T-helper 2 cell treated with Interferon-gamma antibody and Interleukin-4, amounts not matched to agents 5 μg/mL and 100 μg/mL, for 36 hours (primary cell): ENCODE measurements around the gene DISC1.
"Not testable (repeated sequence)": the region's sequence is repeated elsewhere in the genome, so short reads cannot be mapped to it uniquely, and the experiment has no call there.

Experiments
- DNase-seq: peaks from one replicate; pipeline ENCODE4 v3.0.0; 2021; ENCODE audit warnings: low spot score
- H3K27ac Mint-ChIP-seq: one replicate; pipeline ENCODE4 v1.8.0; 2021; ENCODE audit warnings: mild to moderate bottlenecking, mixed read lengths
- H3K27me3 Mint-ChIP-seq: one replicate; pipeline ENCODE4 v1.8.0; 2021; ENCODE audit warnings: low read depth, mixed read lengths
- H3K36me3 Mint-ChIP-seq: one replicate; pipeline ENCODE4 v1.8.0; 2021; ENCODE audit warnings: low read depth, mixed read lengths
- H3K4me1 Mint-ChIP-seq: one replicate; pipeline ENCODE4 v1.8.0; 2021; ENCODE audit warnings: low read depth, mixed read lengths
- H3K4me3 Mint-ChIP-seq: one replicate; pipeline ENCODE4 v1.8.0; 2022; ENCODE audit warnings: mild to moderate bottlenecking, moderate library complexity, mixed read lengths
- H3K9me3 Mint-ChIP-seq: one replicate; pipeline ENCODE4 v1.8.0; 2021; ENCODE audit warnings: mixed read lengths

Gene DISC1

GRCh38 chr1:231634323-231635013 lies 7.9 kb downstream of the DISC1 start:
- Mint-ChIP-seq H3K4me3 (no peak overlapping the region), H3K27ac (no peak overlapping the region), H3K4me1 (no peaks in the 10 kb centered on the region), H3K36me3 (no peaks in the 10 kb centered on the region), H3K27me3 (no peaks in the 10 kb centered on the region), H3K9me3 (no peaks in the 10 kb centered on the region)
- no peak for DNase-seq

GRCh38 chr1:231636157-231636556 lies 9.6 kb downstream of the DISC1 start:
- H3K27me3 Mint-ChIP-seq = no peaks in the 10 kb centered on the region
- no peak overlapping the region for H3K27ac Mint-ChIP-seq
- H3K4me1 Mint-ChIP-seq = no peaks in the 10 kb centered on the region
- H3K36me3 Mint-ChIP-seq = no peaks in the 10 kb centered on the region
- DNase-seq = no peak
- no peaks in the 10 kb centered on the region for H3K9me3 Mint-ChIP-seq
- no peak overlapping the region for H3K4me3 Mint-ChIP-seq

- H3K27me3 Mint-ChIP-seq, H3K27ac Mint-ChIP-seq, DNase-seq, H3K4me1 Mint-ChIP-seq, H3K36me3 Mint-ChIP-seq, H3K4me3 Mint-ChIP-seq, H3K9me3 Mint-ChIP-seq: not testable (repeated sequence)
Observed at GRCh38 chr1:231636922-231637321, 10.3 kb downstream of the DISC1 start.

- Mint-ChIP-seq H3K27me3 (no peaks in the 10 kb centered on the region), H3K36me3 (no peaks in the 10 kb centered on the region), H3K27ac (no peak overlapping the region), H3K4me1 (no peaks in the 10 kb centered on the region), H3K4me3 (no peak overlapping the region), H3K9me3 (no peaks in the 10 kb centered on the region)
- no peak for DNase-seq
Observed at GRCh38 chr1:231638647-231639046, 12.1 kb downstream of the DISC1 start.

GRCh38 chr1:231639819-231640218 lies 13.2 kb downstream of the DISC1 start:
- DNase-seq = no peak
- H3K9me3 Mint-ChIP-seq = no peaks in the 10 kb centered on the region
- no peak overlapping the region for H3K4me3 Mint-ChIP-seq
- H3K4me1 Mint-ChIP-seq = no peaks in the 10 kb centered on the region
- no peaks in the 10 kb centered on the region for H3K36me3 Mint-ChIP-seq
- no peaks in the 10 kb centered on the region for H3K27me3 Mint-ChIP-seq
- no peak overlapping the region for H3K27ac Mint-ChIP-seq

GRCh38 chr1:231641444-231641843 lies 14.9 kb downstream of the DISC1 start:
- H3K27me3 Mint-ChIP-seq, H3K27ac Mint-ChIP-seq, H3K36me3 Mint-ChIP-seq, H3K9me3 Mint-ChIP-seq, H3K4me1 Mint-ChIP-seq, H3K4me3 Mint-ChIP-seq, DNase-seq: not testable (repeated sequence)

- H3K27me3 Mint-ChIP-seq, H3K4me1 Mint-ChIP-seq, H3K27ac Mint-ChIP-seq, H3K36me3 Mint-ChIP-seq, H3K9me3 Mint-ChIP-seq, DNase-seq, H3K4me3 Mint-ChIP-seq: not testable (repeated sequence)
Observed at GRCh38 chr1:231642061-231642460, 15.5 kb downstream of the DISC1 start.

- Mint-ChIP-seq H3K27me3 (peaks cover 1% of the 10 kb centered on the region), H3K9me3 (peaks cover 12% of the 10 kb centered on the region), H3K4me1 (no peaks in the 10 kb centered on the region), H3K36me3 (no peaks in the 10 kb centered on the region), H3K4me3 (no peak overlapping the region), H3K27ac (no peak overlapping the region)
- no peak for DNase-seq
Observed at GRCh38 chr1:231642618-231643017, 16.0 kb downstream of the DISC1 start.

GRCh38 chr1:231643071-231643934 lies 16.7 kb downstream of the DISC1 start:
- H3K27me3 Mint-ChIP-seq = peaks cover 8% of the 10 kb centered on the region
- no peak overlapping the region for H3K27ac Mint-ChIP-seq
- no peak overlapping the region for H3K4me3 Mint-ChIP-seq
- H3K4me1 Mint-ChIP-seq = no peaks in the 10 kb centered on the region
- no peak for DNase-seq
- peaks cover 4% of the 10 kb centered on the region for H3K36me3 Mint-ChIP-seq
- peaks cover 18% of the 10 kb centered on the region for H3K9me3 Mint-ChIP-seq

- no peak for DNase-seq
- Mint-ChIP-seq H3K27me3 (peaks cover 8% of the 10 kb centered on the region), H3K4me1 (no peaks in the 10 kb centered on the region), H3K4me3 (no peak overlapping the region), H3K9me3 (peaks cover 18% of the 10 kb centered on the region), H3K36me3 (peaks cover 4% of the 10 kb centered on the region), H3K27ac (no peak overlapping the region)
Observed at GRCh38 chr1:231643935-231644237, 17.3 kb downstream of the DISC1 start.

GRCh38 chr1:231645634-231646033 lies 19.0 kb downstream of the DISC1 start:
- not testable (repeated sequence) for H3K4me3 Mint-ChIP-seq, H3K36me3 Mint-ChIP-seq, DNase-seq, H3K27ac Mint-ChIP-seq, H3K4me1 Mint-ChIP-seq
- Mint-ChIP-seq H3K27me3 (peaks cover 14% of the 10 kb centered on the region), H3K9me3 (peaks cover 24% of the 10 kb centered on the region)

- Mint-ChIP-seq H3K9me3 (peaks cover 26% of the 10 kb centered on the region), H3K36me3 (peaks cover 10% of the 10 kb centered on the region), H3K4me1 (peaks cover 14% of the 10 kb centered on the region), H3K27me3 (peaks cover 16% of the 10 kb centered on the region)
- DNase-seq, H3K27ac Mint-ChIP-seq, H3K4me3 Mint-ChIP-seq: not testable (repeated sequence)
Observed at GRCh38 chr1:231646165-231646564, 19.6 kb downstream of the DISC1 start.

- DNase-seq, H3K4me3 Mint-ChIP-seq: not testable (repeated sequence)
Observed at GRCh38 chr1:231651621-231652260, 25.2 kb downstream of the DISC1 start.

GRCh38 chr1:231653632-231654031 lies 27.0 kb downstream of the DISC1 start:
- Mint-ChIP-seq H3K27me3 (peaks cover 14% of the 10 kb centered on the region), H3K4me1 (peaks cover 33% of the 10 kb centered on the region), H3K9me3 (peaks cover 29% of the 10 kb centered on the region), H3K4me3 (no peak overlapping the region), H3K27ac (no peak overlapping the region), H3K36me3 (peaks cover 7% of the 10 kb centered on the region)
- no peak for DNase-seq

More at GRCh38 chr1:231651621-231652260, 25.2 kb downstream of the DISC1 start:
- H3K36me3 Mint-ChIP-seq = peaks cover 11% of the 10 kb centered on the region
- peak overlapping the region; percentile 24 for H3K27ac Mint-ChIP-seq
- peaks cover 30% of the 10 kb centered on the region for H3K9me3 Mint-ChIP-seq
- H3K27me3 Mint-ChIP-seq = peaks cover 16% of the 10 kb centered on the region
- peaks cover 28% of the 10 kb centered on the region for H3K4me1 Mint-ChIP-seq
